SKM-1 (cell line): ENCODE results near the gene CFAP52.
"Not testable (repeated sequence)": the region's sequence is repeated elsewhere in the genome, so short reads cannot be mapped to it uniquely, and the experiment has no call there.

Experiments
- DNase-seq: peaks from one replicate; lab custom pipeline; 2025; ENCODE audit not compliant: unreplicated experiment; lab: John Stamatoyannopoulos, UW

The CFAP52 gene

GRCh38 chr17:9568957-9569588, 7.4 kb upstream of the CFAP52 start:
- no peak for DNase-seq

DNA sequence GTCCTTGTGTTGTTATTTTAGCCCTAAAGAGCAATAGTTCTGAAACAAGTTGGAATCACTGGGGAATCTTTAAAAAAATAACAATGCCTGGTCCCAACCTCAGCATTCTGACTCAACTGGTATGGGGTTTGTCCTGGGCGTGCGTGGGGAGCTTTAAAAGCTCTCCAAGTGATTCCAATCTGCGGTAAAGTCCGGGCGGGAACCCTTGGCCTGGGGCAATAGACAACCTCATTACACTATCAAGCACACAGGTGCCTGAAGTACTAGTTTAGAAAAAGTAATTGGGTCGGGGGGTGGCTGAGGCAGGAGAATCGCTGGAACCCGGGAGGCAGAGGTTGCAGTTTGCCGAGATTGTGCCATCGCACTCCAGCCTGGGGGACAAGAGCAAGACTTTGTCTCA, 5.2 kb upstream of the CFAP52 start:
- DNase-seq, result no peak

DNA sequence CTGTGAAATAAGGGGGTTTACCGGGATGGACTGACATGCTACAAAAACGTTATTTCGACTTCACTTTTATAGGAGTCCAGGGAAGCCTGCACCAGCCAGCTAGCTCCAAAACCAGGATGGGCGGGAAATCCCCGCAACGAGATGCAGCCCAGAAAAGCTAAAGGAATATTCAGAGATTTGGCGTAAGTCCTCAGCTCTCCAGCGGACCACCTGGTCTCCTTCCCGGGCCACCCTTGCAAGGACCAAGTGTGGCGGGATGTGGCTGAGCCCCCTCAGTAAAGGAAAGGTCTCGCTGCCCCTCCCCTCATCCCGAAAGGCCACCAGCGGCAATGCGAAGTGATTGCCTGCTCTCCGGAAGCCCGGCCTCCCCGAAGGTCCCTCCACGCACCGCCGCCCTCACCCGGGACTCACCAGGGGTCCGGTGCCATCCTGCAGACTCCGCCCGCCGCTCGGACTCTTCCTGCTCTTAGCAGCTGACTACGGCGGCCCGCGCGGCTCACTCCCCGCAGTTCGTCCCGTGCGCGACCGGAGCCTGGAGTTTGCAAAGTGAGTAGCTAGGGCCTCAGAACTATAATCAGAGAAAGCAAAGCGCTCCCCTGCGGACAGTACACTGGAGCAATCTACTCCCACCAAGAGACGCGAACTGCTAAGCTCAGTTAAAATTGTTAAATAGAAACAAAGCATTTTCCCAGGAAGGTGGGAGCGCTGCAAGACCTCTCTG, 901 bp upstream of the CFAP52 start, which contains the start of gene STX8:
STX8 (minus strand) TSS at position 440 of the 721 bp plus-strand sequence; CDS start at position 428, 12 bp downstream.
- DNase-seq, result peak; percentile 65

GRCh38 chr17:9577373-9577709, 899 bp downstream of the CFAP52 start:
- DNase-seq, result no peak

DNA sequence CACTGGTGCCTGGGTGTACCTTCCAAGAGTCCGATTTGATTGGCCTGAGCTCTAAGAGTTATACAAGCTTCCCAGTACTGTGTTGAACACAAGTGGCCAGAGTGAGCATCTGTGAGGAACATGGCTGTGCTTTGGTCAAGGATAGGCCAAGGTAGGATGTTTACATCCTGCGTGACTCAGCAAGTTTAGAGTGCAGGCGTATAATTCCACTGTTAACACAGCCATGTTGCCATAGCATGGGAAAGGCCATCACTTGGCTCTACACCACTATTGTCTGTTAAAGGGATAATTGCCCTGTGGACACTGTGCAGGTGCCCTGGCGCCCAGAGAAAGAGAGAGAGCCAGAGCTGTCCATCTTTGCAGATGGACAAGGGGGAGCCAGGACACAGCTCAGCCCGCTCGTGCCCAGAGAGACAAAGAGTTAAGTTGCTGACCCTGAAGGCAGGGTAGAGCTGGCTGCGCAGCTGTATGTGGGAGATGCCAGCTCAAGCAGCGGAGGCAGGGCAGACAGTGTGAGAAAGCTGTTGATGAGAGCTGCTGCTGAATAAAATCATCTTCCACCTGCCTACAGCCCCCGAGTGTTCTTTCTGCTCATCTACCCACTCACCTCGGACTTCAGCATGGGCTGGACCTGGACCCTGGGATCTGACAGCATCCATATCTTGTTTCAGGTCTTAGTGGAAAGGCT, 11.7 kb downstream of the CFAP52 start:
- no peak for DNase-seq

GRCh38 chr17:9594065-9594464, 17.6 kb downstream of the CFAP52 start:
- no peak for DNase-seq

- DNase-seq, result not testable (repeated sequence)
These were observed 21.2 kb downstream of the CFAP52 start for GRCh38 chr17:9597638-9598037.

GRCh38 chr17:9598661-9599060, 22.2 kb downstream of the CFAP52 start:
- DNase-seq, result no peak

- DNase-seq, result not testable (repeated sequence)
These were observed 28.1 kb downstream of the CFAP52 start for GRCh38 chr17:9604583-9604982.

DNA sequence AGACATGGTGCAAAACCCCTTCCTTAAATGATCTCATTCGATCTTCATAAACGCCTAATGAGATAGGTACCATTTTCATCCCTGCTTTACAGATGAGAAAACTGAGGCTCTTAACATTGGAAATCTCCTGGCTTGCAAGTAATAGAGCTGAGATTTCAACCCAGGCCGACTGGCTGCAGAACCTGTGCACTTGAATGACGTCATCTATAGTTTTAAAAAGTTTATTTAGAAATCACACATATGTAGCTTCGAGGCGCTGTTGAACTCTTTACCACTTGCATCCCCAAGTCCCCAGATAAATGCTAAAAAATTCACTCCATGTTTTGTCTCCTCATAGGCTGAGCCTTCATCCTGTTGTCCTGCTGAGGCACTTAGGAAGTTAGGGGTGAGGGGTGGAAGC, 30.0 kb downstream of the CFAP52 start:
- no peak for DNase-seq

DNA sequence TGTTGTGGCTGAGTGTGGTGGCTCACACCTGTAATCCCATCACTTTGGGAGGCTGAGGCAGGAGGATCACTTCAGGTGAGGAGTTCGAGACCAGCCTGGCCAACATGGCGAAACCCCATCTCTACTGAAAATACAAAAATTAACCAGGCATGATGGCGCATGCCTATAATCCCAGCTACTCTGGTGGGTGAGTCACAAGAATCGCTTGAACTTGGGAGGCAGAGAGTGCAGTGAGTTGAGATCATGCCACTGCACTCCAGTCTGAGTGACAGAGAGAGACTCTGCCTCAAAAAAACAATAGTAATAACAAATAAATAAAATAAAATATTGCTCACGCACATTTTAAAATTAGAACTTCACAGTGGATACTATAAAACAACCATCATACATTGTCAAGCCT, 30.6 kb downstream of the CFAP52 start:
- not testable (repeated sequence) for DNase-seq

GRCh38 chr17:9611557-9611956, 35.1 kb downstream of the CFAP52 start:
- DNase-seq, result no peak

DNA sequence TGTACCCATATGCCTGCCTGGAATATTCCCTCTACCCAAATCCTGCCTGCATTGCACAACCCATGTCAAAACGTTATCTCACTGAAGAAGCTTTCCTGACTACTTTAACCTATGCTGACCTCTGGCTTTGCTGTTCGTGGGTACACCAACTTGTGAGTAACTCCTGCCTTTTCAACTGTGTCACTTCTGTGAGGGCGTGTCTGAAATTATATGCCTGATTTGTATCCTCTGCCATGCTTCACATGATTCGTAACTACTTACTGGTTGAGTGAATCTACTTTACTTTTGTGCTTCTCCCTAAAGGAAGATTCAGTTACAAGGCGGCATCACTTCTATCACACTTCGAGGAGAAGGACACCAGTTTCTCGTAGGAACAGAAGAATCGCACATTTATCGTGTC, 35.6 kb downstream of the CFAP52 start:
- DNase-seq, result no peak

DNA sequence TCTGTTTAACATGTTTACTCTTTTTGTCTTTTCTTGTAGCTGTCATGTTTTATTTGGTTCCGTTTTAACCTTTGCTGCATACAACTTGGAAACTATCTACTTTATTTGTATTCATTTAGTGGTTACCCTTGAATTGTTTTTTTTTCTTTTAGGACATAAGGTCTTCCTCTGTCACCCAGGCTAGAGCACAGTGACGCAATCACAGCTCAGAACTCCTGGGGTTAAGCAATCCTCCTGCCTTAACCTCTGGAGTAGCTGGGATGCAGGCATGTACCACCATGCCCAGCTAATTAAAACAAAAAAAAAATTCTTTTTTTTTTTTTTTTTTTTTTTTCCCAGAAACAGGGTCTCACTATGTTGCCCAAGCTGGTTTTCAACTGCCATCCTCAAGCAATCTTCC, 39.0 kb downstream of the CFAP52 start:
- DNase-seq, result no peak

DNA sequence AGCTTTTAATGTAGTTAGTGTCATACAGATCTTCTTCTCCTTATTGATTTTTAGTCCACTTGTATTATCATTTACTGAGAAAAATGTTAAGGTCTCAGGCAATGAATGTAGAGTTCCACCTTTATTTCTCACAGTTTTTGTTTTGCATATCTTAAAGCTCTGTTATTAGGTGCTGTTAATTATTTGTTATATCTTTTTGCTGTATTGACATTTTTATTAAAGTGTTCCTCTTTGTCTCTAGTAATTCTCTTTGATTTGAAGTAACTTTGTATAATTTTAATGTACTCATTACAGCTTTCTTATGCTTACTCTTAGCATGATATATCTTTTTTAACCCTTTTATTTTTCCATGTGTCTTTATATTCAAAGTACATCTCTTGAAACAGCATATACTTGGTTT, 46.5 kb downstream of the CFAP52 start:
- no peak for DNase-seq

DNA sequence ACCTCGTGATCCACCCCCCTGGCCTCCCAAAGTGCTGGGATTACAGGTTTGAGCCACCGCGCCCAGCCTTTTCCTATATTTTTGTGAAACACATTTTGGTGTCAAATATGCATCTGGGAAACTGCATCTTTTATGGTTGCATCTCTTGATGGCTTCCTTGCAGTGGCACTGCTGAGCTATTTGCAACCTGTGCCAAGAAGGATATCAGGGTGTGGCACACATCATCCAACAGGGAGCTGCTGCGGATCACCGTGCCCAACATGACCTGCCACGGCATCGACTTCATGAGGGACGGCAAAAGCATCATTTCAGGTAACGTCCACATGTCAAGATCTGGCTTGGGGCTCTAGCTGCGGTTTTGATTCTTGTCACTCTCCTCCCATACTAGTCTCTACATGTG, 52.1 kb downstream of the CFAP52 start:
- DNase-seq, result no peak

GRCh38 chr17:9632741-9633140, 56.3 kb downstream of the CFAP52 start:
- DNase-seq, result no peak

DNA sequence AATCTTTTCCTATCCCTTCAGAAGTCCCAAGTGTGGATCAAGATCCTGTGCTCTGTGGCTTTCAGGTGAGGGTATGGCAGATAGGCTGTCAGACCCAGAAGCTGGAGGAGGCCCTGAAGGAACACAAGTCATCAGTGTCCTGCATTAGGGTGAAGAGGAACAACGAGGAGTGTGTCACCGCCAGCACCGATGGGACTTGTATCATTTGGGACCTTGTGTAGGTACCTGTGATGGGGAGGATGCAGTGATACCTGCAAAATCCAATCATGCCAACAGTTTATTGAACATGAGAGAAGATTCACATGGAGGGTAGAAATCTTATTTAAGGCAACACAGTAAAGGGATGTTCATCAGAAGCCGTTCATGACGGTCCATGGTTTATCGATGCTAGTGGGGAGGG, 58.9 kb downstream of the CFAP52 start:
- DNase-seq, result no peak

DNA sequence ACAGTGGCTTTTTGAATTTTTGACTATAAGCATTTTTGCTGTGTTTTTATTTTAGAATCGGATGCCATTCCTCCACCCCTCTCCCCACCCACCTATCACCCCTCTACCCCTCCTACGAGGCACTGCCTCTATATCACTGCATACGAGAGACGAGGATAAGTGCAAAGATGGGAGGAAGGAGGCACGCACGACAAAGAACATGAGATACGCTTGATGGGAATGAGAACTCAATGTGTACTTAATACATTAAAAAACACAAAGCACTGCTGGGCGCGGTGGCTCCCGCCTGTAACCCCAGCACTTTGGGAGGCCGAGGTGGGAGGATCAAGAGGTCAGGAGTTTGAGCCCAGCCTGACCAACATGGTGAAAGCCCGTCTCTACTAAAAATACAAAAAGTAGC, 60.1 kb downstream of the CFAP52 start:
- no peak for DNase-seq

DNA sequence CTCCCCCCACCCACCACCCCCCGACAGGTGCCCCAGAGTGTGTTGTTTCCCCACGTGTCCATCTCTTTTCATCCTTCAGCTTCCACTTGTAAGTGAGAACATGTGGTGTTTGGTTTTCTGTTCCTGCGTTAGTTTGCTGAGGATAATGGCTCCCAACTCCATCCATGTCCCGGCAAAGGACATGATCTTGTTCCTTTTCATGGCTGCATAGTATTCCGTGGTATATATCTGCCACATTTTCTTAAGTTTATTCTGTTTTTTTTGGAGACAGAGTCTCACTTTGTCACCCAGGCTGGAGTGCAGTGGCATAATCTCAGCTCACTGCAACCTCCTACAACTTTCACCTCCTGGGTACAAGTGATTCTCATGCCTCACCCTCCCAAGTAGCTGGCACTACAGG, 63.9 kb downstream of the CFAP52 start:
- DNase-seq, result not testable (repeated sequence)

GRCh38 chr17:9643611-9644010, 67.2 kb downstream of the CFAP52 start:
- DNase-seq, result no peak
